Measurements from ENCODE around the gene ZNF575. TPM values are rescaled to one million over a fixed set of nuclear protein-coding genes. Genes with fewer than 3 reads are reported as not detected.

Gene ZNF575
- total and polyA plus RNA-seq, 10 of the 15 experiments (the other 5 are each of a cell fraction or from before 2014, with no cell fraction given) = 0.18 to 2.8 (median 0.75) TPM

DNA sequence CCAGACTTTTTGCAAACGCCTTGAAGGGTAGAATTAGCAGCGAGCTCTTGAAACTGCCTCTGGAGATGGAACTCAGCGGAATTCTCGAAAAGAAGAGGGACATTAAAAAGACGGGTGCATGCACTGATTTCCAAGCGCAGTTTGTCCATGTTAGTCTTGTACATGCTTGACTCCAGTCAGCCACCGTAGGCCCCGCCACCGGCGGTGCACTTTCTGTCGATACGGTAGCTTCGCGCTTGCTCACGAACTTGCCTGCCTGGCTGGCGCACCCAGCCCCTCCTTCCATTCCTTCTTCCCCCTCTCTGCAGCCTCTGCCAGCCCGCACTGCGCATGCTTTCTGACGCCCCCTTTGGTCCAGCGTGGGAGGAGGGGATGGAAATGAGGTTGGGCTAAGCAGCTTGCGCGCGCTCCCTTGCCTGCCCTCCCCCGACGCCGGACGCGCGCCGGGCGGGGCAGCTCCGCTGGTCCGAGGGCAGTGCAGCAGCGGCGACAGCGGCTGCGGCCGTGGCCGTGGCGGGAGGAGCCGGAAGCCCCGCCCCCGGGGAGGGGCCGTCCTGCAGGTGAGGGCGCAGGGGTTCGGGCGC is at the start of gene ZNF575 (continued):
- TF ChIP-seq, protein P1, sequence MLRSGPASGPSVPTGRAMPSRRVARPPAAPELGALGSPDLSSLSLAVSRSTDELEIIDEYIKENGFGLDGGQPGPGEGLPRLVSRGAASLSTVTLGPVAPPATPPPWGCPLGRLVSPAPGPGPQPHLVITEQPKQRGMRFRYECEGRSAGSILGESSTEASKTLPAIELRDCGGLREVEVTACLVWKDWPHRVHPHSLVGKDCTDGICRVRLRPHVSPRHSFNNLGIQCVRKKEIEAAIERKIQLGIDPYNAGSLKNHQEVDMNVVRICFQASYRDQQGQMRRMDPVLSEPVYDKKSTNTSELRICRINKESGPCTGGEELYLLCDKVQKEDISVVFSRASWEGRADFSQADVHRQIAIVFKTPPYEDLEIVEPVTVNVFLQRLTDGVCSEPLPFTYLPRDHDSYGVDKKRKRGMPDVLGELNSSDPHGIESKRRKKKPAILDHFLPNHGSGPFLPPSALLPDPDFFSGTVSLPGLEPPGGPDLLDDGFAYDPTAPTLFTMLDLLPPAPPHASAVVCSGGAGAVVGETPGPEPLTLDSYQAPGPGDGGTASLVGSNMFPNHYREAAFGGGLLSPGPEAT (IDR thresholded peaks at IDR 0.05; ENCODE audit: low read depth) = peak; percentile 77
- TF ChIP-seq, protein P2, sequence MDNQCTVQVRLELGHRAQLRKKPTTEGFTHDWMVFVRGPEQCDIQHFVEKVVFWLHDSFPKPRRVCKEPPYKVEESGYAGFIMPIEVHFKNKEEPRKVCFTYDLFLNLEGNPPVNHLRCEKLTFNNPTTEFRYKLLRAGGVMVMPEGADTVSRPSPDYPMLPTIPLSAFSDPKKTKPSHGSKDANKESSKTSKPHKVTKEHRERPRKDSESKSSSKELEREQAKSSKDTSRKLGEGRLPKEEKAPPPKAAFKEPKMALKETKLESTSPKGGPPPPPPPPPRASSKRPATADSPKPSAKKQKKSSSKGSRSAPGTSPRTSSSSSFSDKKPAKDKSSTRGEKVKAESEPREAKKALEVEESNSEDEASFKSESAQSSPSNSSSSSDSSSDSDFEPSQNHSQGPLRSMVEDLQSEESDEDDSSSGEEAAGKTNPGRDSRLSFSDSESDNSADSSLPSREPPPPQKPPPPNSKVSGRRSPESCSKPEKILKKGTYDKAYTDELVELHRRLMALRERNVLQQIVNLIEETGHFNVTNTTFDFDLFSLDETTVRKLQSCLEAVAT (IDR thresholded peaks at IDR 0.05) = peak; percentile 76
- no peak for TF ChIP-seq ZNF384 (IDR thresholded peaks at IDR 0.05; ENCODE audit: borderline replicate concordance, low read depth, low read length)
- TF ChIP-seq POLR2AphosphoS2 (IDR thresholded peaks at IDR 0.05; ENCODE audit: low read depth, low read length) = no peak
- TF ChIP-seq, protein P3, sequence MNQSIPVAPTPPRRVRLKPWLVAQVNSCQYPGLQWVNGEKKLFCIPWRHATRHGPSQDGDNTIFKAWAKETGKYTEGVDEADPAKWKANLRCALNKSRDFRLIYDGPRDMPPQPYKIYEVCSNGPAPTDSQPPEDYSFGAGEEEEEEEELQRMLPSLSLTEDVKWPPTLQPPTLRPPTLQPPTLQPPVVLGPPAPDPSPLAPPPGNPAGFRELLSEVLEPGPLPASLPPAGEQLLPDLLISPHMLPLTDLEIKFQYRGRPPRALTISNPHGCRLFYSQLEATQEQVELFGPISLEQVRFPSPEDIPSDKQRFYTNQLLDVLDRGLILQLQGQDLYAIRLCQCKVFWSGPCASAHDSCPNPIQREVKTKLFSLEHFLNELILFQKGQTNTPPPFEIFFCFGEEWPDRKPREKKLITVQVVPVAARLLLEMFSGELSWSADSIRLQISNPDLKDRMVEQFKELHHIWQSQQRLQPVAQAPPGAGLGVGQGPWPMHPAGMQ (IDR thresholded peaks at IDR 0.05; ENCODE audit: borderline replicate concordance) = no peak
- TF ChIP-seq, protein P4, sequence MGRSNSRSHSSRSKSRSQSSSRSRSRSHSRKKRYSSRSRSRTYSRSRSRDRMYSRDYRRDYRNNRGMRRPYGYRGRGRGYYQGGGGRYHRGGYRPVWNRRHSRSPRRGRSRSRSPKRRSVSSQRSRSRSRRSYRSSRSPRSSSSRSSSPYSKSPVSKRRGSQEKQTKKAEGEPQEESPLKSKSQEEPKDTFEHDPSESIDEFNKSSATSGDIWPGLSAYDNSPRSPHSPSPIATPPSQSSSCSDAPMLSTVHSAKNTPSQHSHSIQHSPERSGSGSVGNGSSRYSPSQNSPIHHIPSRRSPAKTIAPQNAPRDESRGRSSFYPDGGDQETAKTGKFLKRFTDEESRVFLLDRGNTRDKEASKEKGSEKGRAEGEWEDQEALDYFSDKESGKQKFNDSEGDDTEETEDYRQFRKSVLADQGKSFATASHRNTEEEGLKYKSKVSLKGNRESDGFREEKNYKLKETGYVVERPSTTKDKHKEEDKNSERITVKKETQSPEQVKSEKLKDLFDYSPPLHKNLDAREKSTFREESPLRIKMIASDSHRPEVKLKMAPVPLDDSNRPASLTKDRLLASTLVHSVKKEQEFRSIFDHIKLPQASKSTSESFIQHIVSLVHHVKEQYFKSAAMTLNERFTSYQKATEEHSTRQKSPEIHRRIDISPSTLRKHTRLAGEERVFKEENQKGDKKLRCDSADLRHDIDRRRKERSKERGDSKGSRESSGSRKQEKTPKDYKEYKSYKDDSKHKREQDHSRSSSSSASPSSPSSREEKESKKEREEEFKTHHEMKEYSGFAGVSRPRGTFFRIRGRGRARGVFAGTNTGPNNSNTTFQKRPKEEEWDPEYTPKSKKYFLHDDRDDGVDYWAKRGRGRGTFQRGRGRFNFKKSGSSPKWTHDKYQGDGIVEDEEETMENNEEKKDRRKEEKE (IDR thresholded peaks at IDR 0.05) = no peak
- no peak for TF ChIP-seq KDM1A (IDR thresholded peaks at IDR 0.05; ENCODE audit: borderline replicate concordance)
- TF ChIP-seq, protein P5, sequence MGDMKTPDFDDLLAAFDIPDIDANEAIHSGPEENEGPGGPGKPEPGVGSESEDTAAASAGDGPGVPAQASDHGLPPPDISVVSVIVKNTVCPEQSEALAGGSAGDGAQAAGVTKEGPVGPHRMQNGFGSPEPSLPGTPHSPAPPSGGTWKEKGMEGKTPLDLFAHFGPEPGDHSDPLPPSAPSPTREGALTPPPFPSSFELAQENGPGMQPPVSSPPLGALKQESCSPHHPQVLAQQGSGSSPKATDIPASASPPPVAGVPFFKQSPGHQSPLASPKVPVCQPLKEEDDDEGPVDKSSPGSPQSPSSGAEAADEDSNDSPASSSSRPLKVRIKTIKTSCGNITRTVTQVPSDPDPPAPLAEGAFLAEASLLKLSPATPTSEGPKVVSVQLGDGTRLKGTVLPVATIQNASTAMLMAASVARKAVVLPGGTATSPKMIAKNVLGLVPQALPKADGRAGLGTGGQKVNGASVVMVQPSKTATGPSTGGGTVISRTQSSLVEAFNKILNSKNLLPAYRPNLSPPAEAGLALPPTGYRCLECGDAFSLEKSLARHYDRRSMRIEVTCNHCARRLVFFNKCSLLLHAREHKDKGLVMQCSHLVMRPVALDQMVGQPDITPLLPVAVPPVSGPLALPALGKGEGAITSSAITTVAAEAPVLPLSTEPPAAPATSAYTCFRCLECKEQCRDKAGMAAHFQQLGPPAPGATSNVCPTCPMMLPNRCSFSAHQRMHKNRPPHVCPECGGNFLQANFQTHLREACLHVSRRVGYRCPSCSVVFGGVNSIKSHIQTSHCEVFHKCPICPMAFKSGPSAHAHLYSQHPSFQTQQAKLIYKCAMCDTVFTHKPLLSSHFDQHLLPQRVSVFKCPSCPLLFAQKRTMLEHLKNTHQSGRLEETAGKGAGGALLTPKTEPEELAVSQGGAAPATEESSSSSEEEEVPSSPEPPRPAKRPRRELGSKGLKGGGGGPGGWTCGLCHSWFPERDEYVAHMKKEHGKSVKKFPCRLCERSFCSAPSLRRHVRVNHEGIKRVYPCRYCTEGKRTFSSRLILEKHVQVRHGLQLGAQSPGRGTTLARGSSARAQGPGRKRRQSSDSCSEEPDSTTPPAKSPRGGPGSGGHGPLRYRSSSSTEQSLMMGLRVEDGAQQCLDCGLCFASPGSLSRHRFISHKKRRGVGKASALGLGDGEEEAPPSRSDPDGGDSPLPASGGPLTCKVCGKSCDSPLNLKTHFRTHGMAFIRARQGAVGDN (IDR thresholded peaks at IDR 0.05) = peak; percentile 70
- no peak for TF ChIP-seq ZNF622 (IDR thresholded peaks at IDR 0.05)
- no peak for TF ChIP-seq MTA2 (IDR thresholded peaks at IDR 0.05; ENCODE audit: low read depth)
- 0 out of 2 replicates have a peak, but pooled peaks have one; percentile 13 for TF ChIP-seq NFYB (IDR thresholded peaks at IDR 0.05; ENCODE audit: insufficient read depth, low read depth, low read length)
- 0 out of 2 replicates have a peak, but pooled peaks have one; percentile 60 for TF ChIP-seq DPF2 (IDR thresholded peaks at IDR 0.05)
- no peak; the same call in 1 of the 2 replicates for TF ChIP-seq MTA3 (IDR thresholded peaks at IDR 0.05; ENCODE audit: borderline replicate concordance, low read length)
- TF ChIP-seq, protein P6, sequence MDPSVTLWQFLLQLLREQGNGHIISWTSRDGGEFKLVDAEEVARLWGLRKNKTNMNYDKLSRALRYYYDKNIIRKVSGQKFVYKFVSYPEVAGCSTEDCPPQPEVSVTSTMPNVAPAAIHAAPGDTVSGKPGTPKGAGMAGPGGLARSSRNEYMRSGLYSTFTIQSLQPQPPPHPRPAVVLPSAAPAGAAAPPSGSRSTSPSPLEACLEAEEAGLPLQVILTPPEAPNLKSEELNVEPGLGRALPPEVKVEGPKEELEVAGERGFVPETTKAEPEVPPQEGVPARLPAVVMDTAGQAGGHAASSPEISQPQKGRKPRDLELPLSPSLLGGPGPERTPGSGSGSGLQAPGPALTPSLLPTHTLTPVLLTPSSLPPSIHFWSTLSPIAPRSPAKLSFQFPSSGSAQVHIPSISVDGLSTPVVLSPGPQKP (IDR thresholded peaks at IDR 0.05; ENCODE audit: low read depth, low read length) = 0 out of 2 replicates have a peak, but pooled peaks have one; percentile 1
- 0 out of 2 replicates have a peak, but pooled peaks have one; percentile 64 for TF ChIP-seq CBFB (IDR thresholded peaks at IDR 0.05; ENCODE audit: low read depth)
- peak; percentile 40; the same call in 1 of the 2 replicates for TF ChIP-seq SMAD5 (IDR thresholded peaks at IDR 0.05; ENCODE audit: low read depth)

Measured in GM12878 (cell line).